ENCODE measurements around the gene AHDC1. TPM values are rescaled to one million over a fixed set of nuclear protein-coding genes. Genes with fewer than 3 reads are reported as not detected.

AHDC1 gene
- total and polyA plus RNA-seq, 2 of the 13 experiments (the other 11 are each of a cell fraction or from before 2014, with no cell fraction given) = 1.0 to 2.7 TPM

GRCh38 chr1:27563591-27564471 lies 40.1 kb downstream of the AHDC1 start (continued):
- no peak for TF ChIP-seq TAF15 (IDR thresholded peaks at IDR 0.05; ENCODE audit: low read depth, low read length, poor library complexity, severe bottlenecking)
- TF ChIP-seq, protein P1, sequence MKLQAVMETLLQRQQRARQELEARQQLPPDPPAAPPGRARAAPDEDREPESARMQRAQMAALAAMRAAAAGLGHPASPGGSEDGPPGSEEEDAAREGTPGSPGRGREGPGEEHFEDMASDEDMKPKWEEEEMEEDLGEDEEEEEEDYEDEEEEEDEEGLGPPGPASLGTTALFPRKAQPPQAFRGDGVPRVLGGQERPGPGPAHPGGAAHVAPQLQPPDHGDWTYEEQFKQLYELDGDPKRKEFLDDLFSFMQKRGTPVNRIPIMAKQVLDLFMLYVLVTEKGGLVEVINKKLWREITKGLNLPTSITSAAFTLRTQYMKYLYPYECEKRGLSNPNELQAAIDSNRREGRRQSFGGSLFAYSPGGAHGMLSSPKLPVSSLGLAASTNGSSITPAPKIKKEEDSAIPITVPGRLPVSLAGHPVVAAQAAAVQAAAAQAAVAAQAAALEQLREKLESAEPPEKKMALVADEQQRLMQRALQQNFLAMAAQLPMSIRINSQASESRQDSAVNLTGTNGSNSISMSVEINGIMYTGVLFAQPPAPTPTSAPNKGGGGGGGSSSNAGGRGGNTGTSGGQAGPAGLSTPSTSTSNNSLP (IDR thresholded peaks at IDR 0.05; ENCODE audit: low read depth, low read length) = no peak
- no peak for TF ChIP-seq ZNF577 (CRISPR knock-in tag; IDR thresholded peaks at IDR 0.05; ENCODE audit: borderline replicate concordance, low read depth)
- TF ChIP-seq, protein P2, sequence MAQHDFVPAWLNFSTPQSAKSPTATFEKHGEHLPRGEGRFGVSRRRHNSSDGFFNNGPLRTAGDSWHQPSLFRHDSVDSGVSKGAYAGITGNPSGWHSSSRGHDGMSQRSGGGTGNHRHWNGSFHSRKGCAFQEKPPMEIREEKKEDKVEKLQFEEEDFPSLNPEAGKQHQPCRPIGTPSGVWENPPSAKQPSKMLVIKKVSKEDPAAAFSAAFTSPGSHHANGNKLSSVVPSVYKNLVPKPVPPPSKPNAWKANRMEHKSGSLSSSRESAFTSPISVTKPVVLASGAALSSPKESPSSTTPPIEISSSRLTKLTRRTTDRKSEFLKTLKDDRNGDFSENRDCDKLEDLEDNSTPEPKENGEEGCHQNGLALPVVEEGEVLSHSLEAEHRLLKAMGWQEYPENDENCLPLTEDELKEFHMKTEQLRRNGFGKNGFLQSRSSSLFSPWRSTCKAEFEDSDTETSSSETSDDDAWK (CRISPR knock-in tag; IDR thresholded peaks at IDR 0.05) = no peak
- TF ChIP-seq, protein P3, sequence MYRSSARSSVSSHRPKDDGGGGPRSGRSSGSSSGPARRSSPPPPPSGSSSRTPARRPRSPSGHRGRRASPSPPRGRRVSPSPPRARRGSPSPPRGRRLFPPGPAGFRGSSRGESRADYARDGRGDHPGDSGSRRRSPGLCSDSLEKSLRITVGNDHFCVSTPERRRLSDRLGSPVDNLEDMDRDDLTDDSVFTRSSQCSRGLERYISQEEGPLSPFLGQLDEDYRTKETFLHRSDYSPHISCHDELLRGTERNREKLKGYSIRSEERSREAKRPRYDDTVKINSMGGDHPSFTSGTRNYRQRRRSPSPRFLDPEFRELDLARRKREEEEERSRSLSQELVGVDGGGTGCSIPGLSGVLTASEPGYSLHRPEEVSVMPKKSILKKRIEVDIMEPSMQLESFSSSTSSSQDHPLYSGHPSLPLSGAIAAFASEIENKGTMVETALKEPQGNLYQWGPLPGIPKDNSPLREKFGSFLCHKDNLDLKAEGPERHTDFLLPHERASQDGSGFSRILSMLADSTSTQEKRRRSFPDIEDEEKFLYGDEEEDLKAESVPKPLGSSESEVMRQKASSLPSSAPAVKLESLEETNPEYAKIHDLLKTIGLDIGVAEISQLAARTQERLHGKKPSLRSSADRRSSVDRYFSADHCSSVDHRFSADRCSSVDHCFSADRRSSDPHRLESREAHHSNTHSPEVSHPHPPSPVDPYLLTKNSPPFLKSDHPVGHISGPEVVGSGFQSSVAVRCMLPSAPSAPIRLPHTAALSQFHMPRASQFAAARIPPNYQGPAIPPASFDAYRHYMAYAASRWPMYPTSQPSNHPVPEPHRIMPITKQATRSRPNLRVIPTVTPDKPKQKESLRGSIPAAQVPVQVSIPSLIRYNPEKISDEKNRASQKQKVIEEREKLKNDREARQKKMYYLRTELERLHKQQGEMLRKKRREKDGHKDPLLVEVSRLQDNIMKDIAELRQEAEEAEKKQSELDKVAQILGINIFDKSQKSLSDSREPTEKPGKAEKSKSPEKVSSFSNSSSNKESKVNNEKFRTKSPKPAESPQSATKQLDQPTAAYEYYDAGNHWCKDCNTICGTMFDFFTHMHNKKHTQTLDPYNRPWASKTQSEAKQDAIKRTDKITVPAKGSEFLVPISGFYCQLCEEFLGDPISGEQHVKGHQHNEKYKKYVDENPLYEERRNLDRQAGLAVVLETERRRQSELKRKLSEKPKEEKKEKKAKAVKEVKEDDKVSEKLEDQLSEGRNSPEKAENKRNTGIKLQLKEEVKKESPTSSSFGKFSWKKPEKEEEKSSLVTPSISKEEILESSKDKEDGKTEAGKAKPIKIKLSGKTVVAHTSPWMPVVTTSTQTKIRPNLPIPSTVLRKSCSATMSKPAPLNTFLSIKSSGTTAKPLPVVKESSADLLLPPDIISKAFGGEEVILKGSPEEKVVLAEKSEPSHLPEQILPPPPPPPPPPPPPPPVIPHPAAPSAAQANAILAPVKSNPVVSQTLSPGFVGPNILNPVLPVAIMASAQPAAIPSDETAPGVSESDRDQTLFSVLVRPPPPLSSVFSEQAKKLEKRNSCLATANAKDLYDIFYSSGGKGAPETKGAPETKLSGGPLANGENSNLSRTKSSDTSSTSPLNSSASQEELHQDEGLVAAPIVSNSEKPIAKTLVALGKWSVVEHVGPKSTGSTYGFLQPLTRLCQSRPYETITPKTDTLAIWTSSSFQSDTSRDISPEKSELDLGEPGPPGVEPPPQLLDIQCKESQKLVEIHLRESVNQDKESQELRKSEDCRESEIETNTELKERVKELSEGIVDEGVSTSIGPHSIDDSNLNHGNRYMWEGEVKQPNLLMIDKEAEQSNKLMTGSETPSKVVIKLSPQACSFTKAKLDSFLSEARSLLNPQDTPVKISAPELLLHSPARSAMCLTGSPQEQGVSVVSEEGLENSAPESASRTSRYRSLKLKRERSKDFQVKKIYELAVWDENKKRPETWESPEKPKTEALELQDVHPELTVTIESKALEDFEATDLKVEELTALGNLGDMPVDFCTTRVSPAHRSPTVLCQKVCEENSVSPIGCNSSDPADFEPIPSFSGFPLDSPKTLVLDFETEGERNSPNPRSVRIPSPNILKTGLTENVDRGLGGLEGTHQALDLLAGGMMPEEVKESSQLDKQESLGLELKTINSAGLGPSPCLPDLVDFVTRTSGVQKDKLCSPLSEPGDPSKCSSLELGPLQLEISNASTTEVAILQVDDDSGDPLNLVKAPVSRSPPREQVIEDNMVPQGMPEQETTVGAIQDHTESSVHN (CRISPR knock-in tag; IDR thresholded peaks at IDR 0.05) = no peak
- TF ChIP-seq, protein P4, sequence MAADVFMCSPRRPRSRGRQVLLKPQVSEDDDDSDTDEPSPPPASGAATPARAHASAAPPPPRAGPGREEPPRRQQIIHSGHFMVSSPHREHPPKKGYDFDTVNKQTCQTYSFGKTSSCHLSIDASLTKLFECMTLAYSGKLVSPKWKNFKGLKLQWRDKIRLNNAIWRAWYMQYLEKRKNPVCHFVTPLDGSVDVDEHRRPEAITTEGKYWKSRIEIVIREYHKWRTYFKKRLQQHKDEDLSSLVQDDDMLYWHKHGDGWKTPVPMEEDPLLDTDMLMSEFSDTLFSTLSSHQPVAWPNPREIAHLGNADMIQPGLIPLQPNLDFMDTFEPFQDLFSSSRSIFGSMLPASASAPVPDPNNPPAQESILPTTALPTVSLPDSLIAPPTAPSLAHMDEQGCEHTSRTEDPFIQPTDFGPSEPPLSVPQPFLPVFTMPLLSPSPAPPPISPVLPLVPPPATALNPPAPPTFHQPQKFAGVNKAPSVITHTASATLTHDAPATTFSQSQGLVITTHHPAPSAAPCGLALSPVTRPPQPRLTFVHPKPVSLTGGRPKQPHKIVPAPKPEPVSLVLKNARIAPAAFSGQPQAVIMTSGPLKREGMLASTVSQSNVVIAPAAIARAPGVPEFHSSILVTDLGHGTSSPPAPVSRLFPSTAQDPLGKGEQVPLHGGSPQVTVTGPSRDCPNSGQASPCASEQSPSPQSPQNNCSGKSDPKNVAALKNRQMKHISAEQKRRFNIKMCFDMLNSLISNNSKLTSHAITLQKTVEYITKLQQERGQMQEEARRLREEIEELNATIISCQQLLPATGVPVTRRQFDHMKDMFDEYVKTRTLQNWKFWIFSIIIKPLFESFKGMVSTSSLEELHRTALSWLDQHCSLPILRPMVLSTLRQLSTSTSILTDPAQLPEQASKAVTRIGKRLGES (CRISPR knock-in tag; IDR thresholded peaks at IDR 0.05; ENCODE audit: borderline replicate concordance) = no peak
- peak; percentile 83 for TF ChIP-seq NR2F2 (IDR thresholded peaks at IDR 0.05; ENCODE audit: borderline replicate concordance, low read depth)
- no peak for TF ChIP-seq ZNF678 (CRISPR knock-in tag; IDR thresholded peaks at IDR 0.05)
- TF ChIP-seq ELF3 (CRISPR knock-in tag; IDR thresholded peaks at IDR 0.05) = peak; percentile 90

All from HepG2 (cell line).